Measurements from ENCODE around the gene RALGAPB.

GRCh38 chr20:38434301-38434741 is 38.3 kb upstream of the RALGAPB start:
- TF ChIP-seq CTCF (IDR thresholded peaks at IDR 0.05) = no peak
- TF ChIP-seq POLR2A (IDR thresholded peaks at IDR 0.05) = no peak
